ENCODE results near the gene VPS13A.
"Not testable (repeated sequence)": the region's sequence is repeated elsewhere in the genome, so short reads cannot be mapped to it uniquely, and the experiment has no call there.

Gene VPS13A

DNA sequence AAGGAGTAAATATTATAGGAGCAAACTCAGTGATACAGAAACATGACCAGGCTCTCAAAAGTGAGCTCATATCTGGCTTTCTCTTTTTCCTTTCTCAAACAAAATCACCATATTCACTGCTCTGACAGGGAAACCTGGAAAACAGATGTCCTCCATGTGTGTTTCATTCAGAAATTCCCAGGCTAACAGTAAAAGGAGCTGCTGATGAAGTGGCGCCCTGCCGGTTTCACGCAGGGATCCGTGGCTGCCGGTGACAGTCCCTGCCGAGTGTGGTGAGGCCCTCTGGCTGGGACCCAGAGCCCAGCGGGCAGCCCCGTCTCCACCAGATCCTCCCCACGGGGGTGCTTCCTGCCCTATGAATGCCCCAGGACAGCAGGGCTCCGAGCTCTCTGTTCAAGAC is 262.7 kb downstream of the VPS13A start:
- no peak for DNase-seq (ENCODE audit: low spot score)
- in situ Hi-C loops (cut with MboI; ENCODE audit: low sequenced_read_pairs, unreplicated experiment), result no loop called here
- TF ChIP-seq, protein P1, sequence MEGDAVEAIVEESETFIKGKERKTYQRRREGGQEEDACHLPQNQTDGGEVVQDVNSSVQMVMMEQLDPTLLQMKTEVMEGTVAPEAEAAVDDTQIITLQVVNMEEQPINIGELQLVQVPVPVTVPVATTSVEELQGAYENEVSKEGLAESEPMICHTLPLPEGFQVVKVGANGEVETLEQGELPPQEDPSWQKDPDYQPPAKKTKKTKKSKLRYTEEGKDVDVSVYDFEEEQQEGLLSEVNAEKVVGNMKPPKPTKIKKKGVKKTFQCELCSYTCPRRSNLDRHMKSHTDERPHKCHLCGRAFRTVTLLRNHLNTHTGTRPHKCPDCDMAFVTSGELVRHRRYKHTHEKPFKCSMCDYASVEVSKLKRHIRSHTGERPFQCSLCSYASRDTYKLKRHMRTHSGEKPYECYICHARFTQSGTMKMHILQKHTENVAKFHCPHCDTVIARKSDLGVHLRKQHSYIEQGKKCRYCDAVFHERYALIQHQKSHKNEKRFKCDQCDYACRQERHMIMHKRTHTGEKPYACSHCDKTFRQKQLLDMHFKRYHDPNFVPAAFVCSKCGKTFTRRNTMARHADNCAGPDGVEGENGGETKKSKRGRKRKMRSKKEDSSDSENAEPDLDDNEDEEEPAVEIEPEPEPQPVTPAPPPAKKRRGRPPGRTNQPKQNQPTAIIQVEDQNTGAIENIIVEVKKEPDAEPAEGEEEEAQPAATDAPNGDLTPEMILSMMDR (IDR thresholded peaks at IDR 0.05; ENCODE audit: borderline replicate concordance, control extremely low read depth, extremely low read depth, insufficient read depth, missing control alignments), result no peak

DNA sequence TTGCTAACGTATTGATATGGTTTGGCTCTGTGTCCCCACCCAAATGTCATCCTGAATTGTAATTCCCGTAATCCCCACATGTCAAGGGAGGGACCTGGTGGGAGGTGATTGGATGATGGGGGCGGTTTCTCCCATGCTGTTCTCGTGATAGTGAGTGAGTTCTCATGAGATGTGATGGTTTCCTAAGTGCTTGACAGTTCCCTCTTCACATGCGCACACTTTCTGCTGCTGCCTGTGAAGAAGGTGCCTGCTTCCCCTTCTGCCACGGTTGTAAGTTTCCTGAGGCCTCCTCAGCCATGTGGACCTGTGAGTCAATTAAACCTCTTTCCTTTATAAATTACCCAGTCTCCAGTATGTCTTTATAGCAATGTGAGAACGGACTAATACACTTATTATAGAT is 263.8 kb downstream of the VPS13A start:
- in situ Hi-C loops (cut with MboI; ENCODE audit: low sequenced_read_pairs, unreplicated experiment); DNase-seq (ENCODE audit: low spot score): not testable (repeated sequence)

DNA sequence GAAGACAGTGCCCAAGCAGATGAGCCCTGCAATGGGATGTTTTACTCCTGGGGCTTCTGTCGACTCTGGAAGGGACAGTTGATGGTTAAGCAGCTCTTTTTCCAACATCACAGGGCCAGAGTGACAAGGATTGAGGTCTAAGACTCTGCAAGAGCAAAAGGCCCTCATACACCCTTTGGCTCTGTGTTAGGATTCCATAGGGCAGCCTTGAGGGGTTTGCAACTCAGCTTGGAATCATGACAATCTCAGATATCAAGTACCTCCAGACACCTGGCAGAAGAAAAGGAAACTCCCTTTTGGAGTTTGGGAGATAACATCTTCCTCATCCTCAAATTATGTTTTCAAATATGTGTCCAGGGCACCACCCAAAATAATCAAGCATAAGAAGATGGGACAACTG is 265.1 kb downstream of the VPS13A start:
- in situ Hi-C loops (cut with MboI; ENCODE audit: low sequenced_read_pairs, unreplicated experiment), result no loop called here
- DNase-seq (ENCODE audit: low spot score), result no peak
- TF ChIP-seq, protein P1 (IDR thresholded peaks at IDR 0.05; ENCODE audit: borderline replicate concordance, control extremely low read depth, extremely low read depth, insufficient read depth, missing control alignments), result no peak

DNA sequence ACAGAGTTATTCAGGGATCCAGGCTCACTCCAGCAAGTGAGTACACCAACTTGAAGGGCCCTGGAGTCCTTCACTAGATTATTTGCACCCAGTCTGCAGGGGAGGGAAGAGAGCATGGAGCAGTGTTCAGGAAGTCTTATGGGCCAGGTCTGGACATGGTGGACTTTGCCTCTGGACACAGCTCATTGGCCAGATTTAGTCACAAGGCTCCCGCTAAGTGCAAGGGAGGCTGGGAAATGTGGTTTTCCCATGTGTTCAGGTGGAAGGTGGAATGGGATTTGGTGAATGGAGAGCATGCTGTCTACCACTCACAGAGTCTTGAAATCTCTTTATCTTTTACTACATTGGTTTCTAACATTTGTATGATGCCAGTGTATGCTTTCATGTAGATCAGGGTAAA is 270.3 kb downstream of the VPS13A start:
- in situ Hi-C loops (cut with MboI; ENCODE audit: low sequenced_read_pairs, unreplicated experiment), result no loop called here
- TF ChIP-seq, protein P1 (IDR thresholded peaks at IDR 0.05; ENCODE audit: borderline replicate concordance, control extremely low read depth, extremely low read depth, insufficient read depth, missing control alignments), result no peak
- DNase-seq (ENCODE audit: low spot score), result no peak

DNA sequence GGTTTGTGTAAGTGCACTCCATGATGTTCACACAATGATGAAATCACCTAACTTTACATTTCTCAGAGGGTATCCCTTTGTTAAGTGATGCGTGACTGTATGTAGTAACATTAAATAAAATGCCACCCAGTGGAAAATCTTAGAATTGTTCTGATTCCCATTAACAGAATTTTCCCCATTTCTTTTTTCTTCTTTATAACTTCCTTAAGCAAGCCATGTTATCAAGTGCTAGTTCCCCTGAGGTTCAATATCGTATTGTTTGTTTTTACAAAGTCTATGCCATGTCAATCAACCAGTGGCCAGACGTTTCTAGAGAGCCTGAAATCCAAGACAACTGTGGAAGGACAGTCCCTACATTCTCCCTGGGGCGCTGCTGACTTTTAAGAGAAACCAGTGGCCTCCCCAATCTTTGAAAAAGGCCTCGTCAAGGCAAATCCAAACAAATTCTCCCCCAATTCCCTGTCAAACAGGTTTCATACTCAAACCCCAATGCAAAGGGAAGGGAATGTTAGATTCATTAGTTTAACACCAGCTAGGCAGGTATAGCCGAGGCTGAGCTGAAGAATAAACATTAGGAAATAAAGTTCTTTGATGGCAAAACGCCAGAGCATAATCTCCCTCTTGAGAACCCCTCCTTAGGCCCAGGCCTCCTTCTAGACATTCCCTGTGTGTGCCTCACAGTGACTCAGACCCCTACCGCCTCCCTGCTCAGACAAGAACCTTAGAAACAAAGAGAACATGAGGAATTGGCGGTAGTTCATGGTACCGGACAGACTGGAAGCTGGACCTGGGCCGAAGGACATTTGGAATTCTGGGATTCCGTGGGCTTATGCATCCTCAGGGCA is 272.1 kb downstream of the VPS13A start:
- TF ChIP-seq, protein P1 (IDR thresholded peaks at IDR 0.05; ENCODE audit: borderline replicate concordance, control extremely low read depth, extremely low read depth, insufficient read depth, missing control alignments), result no peak
- in situ Hi-C loops (cut with MboI; ENCODE audit: low sequenced_read_pairs, unreplicated experiment), result loop anchor here (25.0 kb wide), 1 partner anchor 288 kb away; no protein-coding TSS in a partner anchor
- no peak for DNase-seq (ENCODE audit: low spot score)

DNA sequence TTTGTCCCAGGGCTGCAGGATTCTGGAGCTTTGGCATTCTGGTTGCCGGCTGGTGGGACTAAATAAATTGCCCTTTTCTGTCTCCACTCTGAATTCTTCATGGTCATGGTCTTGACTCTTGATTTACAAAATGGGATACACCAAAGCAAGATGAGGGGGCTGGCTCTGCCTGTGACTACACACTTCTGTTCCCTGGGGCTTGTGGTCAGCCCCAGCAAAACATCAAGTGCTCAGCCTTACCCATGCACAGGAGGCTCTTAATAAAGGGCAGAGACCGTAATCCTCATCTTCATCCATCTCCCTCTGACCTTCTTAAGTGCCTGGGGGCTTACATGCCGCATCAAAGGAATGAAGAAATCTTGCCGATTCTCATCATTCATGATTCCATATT is 272.7 kb downstream of the VPS13A start:
- in situ Hi-C loops (cut with MboI; ENCODE audit: low sequenced_read_pairs, unreplicated experiment), result loop anchor here (25.0 kb wide), 1 partner anchor 287 kb away; no protein-coding TSS in a partner anchor
- DNase-seq (ENCODE audit: low spot score), result no peak
- TF ChIP-seq, protein P1 (IDR thresholded peaks at IDR 0.05; ENCODE audit: borderline replicate concordance, control extremely low read depth, extremely low read depth, insufficient read depth, missing control alignments), result no peak

DNA sequence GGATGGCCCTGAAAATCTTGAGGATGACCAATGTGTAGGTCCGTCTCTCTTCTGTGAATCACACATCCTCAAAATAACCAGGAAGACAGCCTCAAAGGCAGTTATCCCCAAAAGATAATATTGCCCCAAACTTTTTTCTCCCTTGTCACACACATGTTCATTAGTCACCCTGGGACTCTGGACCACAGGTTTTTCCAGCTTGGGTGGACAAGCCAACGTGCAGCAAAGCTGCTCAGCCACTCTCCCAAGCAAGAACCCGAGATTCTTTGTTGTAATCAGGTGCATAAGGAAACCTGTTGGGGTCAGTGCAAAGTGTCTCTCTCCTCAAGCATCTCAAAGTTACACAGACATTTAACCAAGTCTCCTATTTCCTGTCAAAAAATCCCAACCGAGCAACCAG is 274.2 kb downstream of the VPS13A start:
- no peak for DNase-seq (ENCODE audit: low spot score)
- TF ChIP-seq, protein P1 (IDR thresholded peaks at IDR 0.05; ENCODE audit: borderline replicate concordance, control extremely low read depth, extremely low read depth, insufficient read depth, missing control alignments), result no peak
- in situ Hi-C loops (cut with MboI; ENCODE audit: low sequenced_read_pairs, unreplicated experiment), result loop anchor here (25.0 kb wide), 1 partner anchor 286 kb away; no protein-coding TSS in a partner anchor
